MM.1S (cell line): ENCODE data around the gene DHRS7C.
"Not testable (repeated sequence)": the region's sequence is repeated elsewhere in the genome, so short reads cannot be mapped to it uniquely, and the experiment has no call there.

Experiments
- DNase-seq: peaks from one replicate; pipeline ENCODE4 v3.0.0-alpha.2; 2015
- H2AFZ ChIP-seq: fragments of 300-600 bp; sonication (generic); 2 replicates; pipeline ENCODE4 v1.6.0; 2016; ENCODE audit warnings: antibody characterized with exemption, low read length
- H3F3A ChIP-seq: fragments of 300-600 bp; sonication (generic); 2 replicates; pipeline ENCODE4 v1.6.1; 2016; ENCODE audit warnings: mild to moderate bottlenecking, antibody characterized with exemption, low read length, moderate library complexity, mixed read lengths; ENCODE audit not compliant: insufficient read depth
- H3K27ac ChIP-seq: fragments of 300-600 bp; sonication (generic); 2 replicates; pipeline ENCODE4 v1.5.1; 2016; ENCODE audit warnings: mild to moderate bottlenecking, low read length
- H3K27me3 ChIP-seq: fragments of 300-600 bp; sonication (generic); replicated peaks from 2 replicates; pipeline ENCODE4 v1.6.0; 2016; ENCODE audit warnings: low read length; ENCODE audit not compliant: insufficient read depth
- H3K36me3 ChIP-seq: fragments of 300-600 bp; sonication (generic); replicated peaks from 2 replicates; pipeline ENCODE4 v1.6.1; 2016; ENCODE audit warnings: mild to moderate bottlenecking, low read length, mixed read lengths; ENCODE audit not compliant: insufficient read depth
- H3K4me1 ChIP-seq: fragments of 300-600 bp; sonication (generic); 2 replicates; pipeline ENCODE4 v1.6.1; 2016; ENCODE audit warnings: low read length, mixed read lengths
- H3K4me2 ChIP-seq: fragments of 300-600 bp; sonication (generic); 2 replicates; pipeline ENCODE4 v1.6.0; 2016; ENCODE audit warnings: low read depth, low read length
- H3K4me3 ChIP-seq: fragments of 300-600 bp; sonication (generic); 2 replicates; pipeline ENCODE4 v1.5.1; 2016; ENCODE audit warnings: low read length, mixed read lengths
- H3K79me2 ChIP-seq: fragments of 300-600 bp; sonication (generic); 2 replicates; pipeline ENCODE4 v1.6.1; 2016; ENCODE audit warnings: mixed run types, low read length, mixed read lengths
- H3K9ac ChIP-seq: fragments of 300-600 bp; sonication (generic); 2 replicates; pipeline ENCODE4 v1.6.1; 2016; ENCODE audit warnings: low read length, mixed read lengths
- H3K9me2 ChIP-seq: fragments of 300-600 bp; sonication (generic); replicated peaks from 2 replicates; pipeline ENCODE4 v1.6.1; 2016; ENCODE audit warnings: mild to moderate bottlenecking, low read length, mixed read lengths; ENCODE audit not compliant: insufficient read depth
- H3K9me3 ChIP-seq: fragments of 300-600 bp; sonication (generic); replicated peaks from 2 replicates; pipeline ENCODE4 v1.6.1; 2016; ENCODE audit warnings: mild to moderate bottlenecking, low read length, mixed read lengths; ENCODE audit not compliant: insufficient read depth
- H4K20me1 ChIP-seq: fragments of 300-600 bp; sonication (generic); 2 replicates; pipeline ENCODE4 v1.6.1; 2016; ENCODE audit warnings: mild to moderate bottlenecking, low read length, moderate library complexity, mixed read lengths; ENCODE audit not compliant: insufficient read depth
- CTCF ChIP-seq: fragments of 300-600 bp; sonication (generic); IDR thresholded peaks from 2 replicates; pipeline ENCODE4 v1.5.1; 2016; ENCODE audit warnings: antibody characterized with exemption, low read length, mixed read lengths
- EZH2 ChIP-seq: fragments of 300-600 bp; sonication (generic); optimal IDR thresholded peaks from 2 replicates; pipeline ENCODE3; 2017; ENCODE audit warnings: low read depth, mild to moderate bottlenecking, antibody characterized with exemption, low read length, mixed read lengths
- EZH2phosphoT487 ChIP-seq: fragments of 300-600 bp; sonication (generic); IDR thresholded peaks from 2 replicates; pipeline ENCODE4 v1.6.1; 2018; ENCODE audit warnings: antibody characterized with exemption, low read length

Gene DHRS7C

GRCh38 chr17:9790316-9790715 is 1.1 kb downstream of the DHRS7C start:
- H3K4me2 ChIP-seq: no peak overlapping the region
- no peaks in the 10 kb centered on the region for H3F3A ChIP-seq
- TF ChIP-seq EZH2: no peak
- no peak for TF ChIP-seq CTCF
- TF ChIP-seq EZH2phosphoT487: no peak
- no peaks in the 10 kb centered on the region for H3K9me2 ChIP-seq
- no peaks in the 10 kb centered on the region for H3K36me3 ChIP-seq
- H3K79me2 ChIP-seq: no peaks in the 10 kb centered on the region
- H3K4me3 ChIP-seq: no peak overlapping the region
- H3K27ac ChIP-seq: no peak overlapping the region
- H3K9me3 ChIP-seq: no peaks in the 10 kb centered on the region
- no peak for DNase-seq
- no peaks in the 10 kb centered on the region for H4K20me1 ChIP-seq
- H2AFZ ChIP-seq: no peak overlapping the region
- no peaks in the 10 kb centered on the region for H3K4me1 ChIP-seq
- H3K9ac ChIP-seq: no peak overlapping the region
- H3K27me3 ChIP-seq: peaks cover 6% of the 10 kb centered on the region; the same call in 1 of the 2 replicates

GRCh38 chr17:9788601-9789000 is 2.8 kb downstream of the DHRS7C start:
- no peaks in the 10 kb centered on the region for H3K36me3 ChIP-seq
- DNase-seq: no peak
- no peak overlapping the region for H2AFZ ChIP-seq
- H3K4me3 ChIP-seq: no peak overlapping the region
- H3K9me3 ChIP-seq: no peaks in the 10 kb centered on the region
- H3K9me2 ChIP-seq: no peaks in the 10 kb centered on the region
- H3K27me3 ChIP-seq: peaks cover 6% of the 10 kb centered on the region; the same call in 1 of the 2 replicates
- no peaks in the 10 kb centered on the region for H3K79me2 ChIP-seq
- no peaks in the 10 kb centered on the region for H3K4me1 ChIP-seq
- no peak overlapping the region for H3K27ac ChIP-seq
- no peaks in the 10 kb centered on the region for H3F3A ChIP-seq
- TF ChIP-seq EZH2: no peak
- no peak for TF ChIP-seq CTCF
- no peak for TF ChIP-seq EZH2phosphoT487
- H4K20me1 ChIP-seq: no peaks in the 10 kb centered on the region
- H3K9ac ChIP-seq: no peak overlapping the region
- no peak overlapping the region for H3K4me2 ChIP-seq

- Histone ChIP-seq H3K27ac (no peak overlapping the region), H3K79me2 (no peaks in the 10 kb centered on the region), H3K4me2 (no peak overlapping the region), H3K9me3 (no peaks in the 10 kb centered on the region), H3K9me2 (no peaks in the 10 kb centered on the region), H3K36me3 (no peaks in the 10 kb centered on the region), H3K4me3 (no peak overlapping the region), H3K4me1 (no peaks in the 10 kb centered on the region), H3K9ac (no peak overlapping the region), H3K27me3 (peaks cover 6% of the 10 kb centered on the region; the same call in 1 of the 2 replicates), H2AFZ (no peak overlapping the region), H4K20me1 (no peaks in the 10 kb centered on the region), H3F3A (no peaks in the 10 kb centered on the region)
- TF ChIP-seq CTCF (no peak), EZH2 (no peak), EZH2phosphoT487 (no peak)
- DNase-seq: no peak
Observed at GRCh38 chr17:9784544-9784943, 6.8 kb downstream of the DHRS7C start.

GRCh38 chr17:9783465-9783864 is 7.9 kb downstream of the DHRS7C start:
- not testable (repeated sequence) for H3K9ac ChIP-seq

More at GRCh38 chr17:9783465-9783864, 7.9 kb downstream of the DHRS7C start:
- H3K4me2 ChIP-seq, H3K36me3 ChIP-seq, H3K4me1 ChIP-seq, H3K4me3 ChIP-seq, H3K9me3 ChIP-seq, H3K27ac ChIP-seq, H2AFZ ChIP-seq, H4K20me1 ChIP-seq, DNase-seq, H3K27me3 ChIP-seq, H3K9me2 ChIP-seq, H3F3A ChIP-seq, H3K79me2 ChIP-seq: not testable (repeated sequence)
